Neural progenitor cell (in vitro differentiated cells): ENCODE results near the gene ZFP57. TPM values are rescaled to one million over a fixed set of nuclear protein-coding genes. Genes with fewer than 3 reads are reported as not detected.

Source experiments
- DNase-seq: peaks from one replicate; pipeline ENCODE4 v3.0.0-alpha.2; 2016; ENCODE audit warnings: low spot score
- H2AFZ ChIP-seq: fragments of 200-600 bp; sonication (generic); replicated peaks from 2 replicates; pipeline ENCODE4 v1.6.1; 2016; ENCODE audit warnings: antibody characterized with exemption
- H3F3A ChIP-seq: fragments of 200-600 bp; sonication (generic); 2 replicates; pipeline ENCODE4 v1.6.1; 2016; ENCODE audit warnings: antibody characterized with exemption, low read depth
- H3K27ac ChIP-seq: fragments of 200-600 bp; sonication (generic); 2 replicates; pipeline ENCODE4 v1.5.1; 2016; ENCODE audit warnings: mild to moderate bottlenecking
- H3K27me3 ChIP-seq: fragments of 200-600 bp; sonication (generic); 2 replicates; pipeline ENCODE4 v1.6.1; 2016; ENCODE audit warnings: mild to moderate bottlenecking, moderate library complexity
- H3K36me3 ChIP-seq: fragments of 200-600 bp; sonication (generic); 2 replicates; pipeline ENCODE4 v1.5.1; 2016
- H3K4me1 ChIP-seq: fragments of 200-600 bp; sonication (generic); 2 replicates; pipeline ENCODE4 v1.6.1; 2016; ENCODE audit warnings: mixed run types
- H3K4me2 ChIP-seq: fragments of 200-600 bp; sonication (generic); 2 replicates; pipeline ENCODE4 v1.6.1; 2016
- H3K4me3 ChIP-seq: fragments of 200-600 bp; sonication (generic); 2 replicates; pipeline ENCODE4 v1.5.1; 2016
- H3K79me2 ChIP-seq: fragments of 200-600 bp; sonication (generic); 2 replicates; pipeline ENCODE4 v1.6.1; 2016; ENCODE audit warnings: low read depth
- H3K9ac ChIP-seq: fragments of 200-600 bp; sonication (generic); 2 replicates; pipeline ENCODE4 v1.6.1; 2016
- H3K9me3 ChIP-seq: fragments of 200-600 bp; sonication (generic); 2 replicates; pipeline ENCODE4 v1.5.1; 2016; ENCODE audit warnings: low read depth
- H4K20me1 ChIP-seq: fragments of 200-600 bp; sonication (generic); 2 replicates; pipeline ENCODE4 v1.6.1; 2016; ENCODE audit warnings: low read depth
- H3K27ac Mint-ChIP-seq: 3 replicates; pipeline ENCODE4 v1.8.0; 2021; ENCODE audit warnings: mixed read lengths
- H3K27me3 Mint-ChIP-seq: 2 replicates; pipeline ENCODE4 v1.8.0; 2022; ENCODE audit warnings: low read depth, mild to moderate bottlenecking, inconsistent platforms, moderate library complexity, mixed read lengths; ENCODE audit not compliant: insufficient read depth
- H3K36me3 Mint-ChIP-seq: 3 replicates; pipeline ENCODE4 v1.8.0; 2021; ENCODE audit warnings: mixed read lengths
- H3K4me1 Mint-ChIP-seq: 3 replicates; pipeline ENCODE4 v1.8.0; 2021; ENCODE audit warnings: mixed read lengths
- H3K4me3 Mint-ChIP-seq: 3 replicates; pipeline ENCODE4 v1.8.0; 2021; ENCODE audit warnings: mild to moderate bottlenecking, moderate library complexity, mixed read lengths
- H3K9me3 Mint-ChIP-seq: 3 replicates; pipeline ENCODE4 v1.8.0; 2020; ENCODE audit warnings: mixed read lengths
- EZH2 ChIP-seq: fragments of 200-600 bp; sonication (generic); IDR thresholded peaks from 2 replicates; pipeline ENCODE4 v1.6.1; 2017; ENCODE audit warnings: antibody characterized with exemption, mild to moderate bottlenecking, moderate library complexity
- EZH2phosphoT487 ChIP-seq: fragments of 200-600 bp; sonication (generic); IDR thresholded peaks from 2 replicates; pipeline ENCODE4 v1.6.1; 2017; ENCODE audit warnings: antibody characterized with exemption
- total RNA-seq: library from RNA; depleted of rRNA; stranded (reverse); fragments of >200 nt; gene quantifications from 2 replicates; pipeline ENCODE4 v1.2.3, GENCODE V29; 2015; ENCODE audit warnings: low replicate concordance
- TF ChIP-seq, protein P1 (sequence below): fragments of 200-600 bp; sonication (generic); IDR thresholded peaks from 2 replicates; pipeline ENCODE4 v1.5.1; 2017; ENCODE audit warnings: antibody characterized with exemption, mild to moderate bottlenecking

The ZFP57 gene
- total RNA-seq, 1 donor from 2014 or later, result not detected

DNA sequence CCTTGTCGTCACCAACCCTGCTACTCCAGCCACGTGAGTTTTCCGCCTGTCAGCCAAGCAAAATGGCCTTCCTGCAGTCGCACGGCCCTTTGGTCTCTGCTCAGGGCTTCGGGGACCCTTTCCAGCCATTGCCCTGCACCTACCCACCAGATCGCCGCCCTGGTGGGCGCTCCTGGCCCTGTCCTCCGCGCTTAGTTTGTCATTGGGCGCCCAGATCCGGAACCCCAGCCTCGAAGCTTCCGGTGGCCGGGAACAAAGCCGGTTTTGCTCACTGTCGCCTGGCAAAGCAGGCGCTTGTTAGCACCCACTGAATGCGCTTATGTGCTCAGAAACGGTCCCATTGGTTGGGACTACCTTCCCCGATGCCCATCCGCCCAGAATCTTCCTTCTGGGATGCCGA is 536 bp downstream of the ZFP57 start:
- H3K4me3 ChIP-seq, result no peak overlapping the region
- H3K4me1 Mint-ChIP-seq, result peaks cover 2% of the 10 kb centered on the region
- H3K4me1 ChIP-seq, result peaks cover 6% of the 10 kb centered on the region
- H3K27me3 Mint-ChIP-seq, result no peaks in the 10 kb centered on the region
- H3K27ac Mint-ChIP-seq, result no peak overlapping the region
- no peaks in the 10 kb centered on the region for H3K36me3 ChIP-seq
- no peak overlapping the region for H3K4me3 Mint-ChIP-seq
- H3K79me2 ChIP-seq, result no peaks in the 10 kb centered on the region
- H3K9me3 ChIP-seq, result no peaks in the 10 kb centered on the region
- H3K9ac ChIP-seq, result no peak overlapping the region
- H3K9me3 Mint-ChIP-seq, result peaks cover 3% of the 10 kb centered on the region
- no peaks in the 10 kb centered on the region for H4K20me1 ChIP-seq
- no peak overlapping the region for H3K27ac ChIP-seq
- no peaks in the 10 kb centered on the region for H3K36me3 Mint-ChIP-seq
- no peak for DNase-seq
- no peak for TF ChIP-seq EZH2phosphoT487
- TF ChIP-seq EZH2, result no peak
- TF ChIP-seq, protein P1, sequence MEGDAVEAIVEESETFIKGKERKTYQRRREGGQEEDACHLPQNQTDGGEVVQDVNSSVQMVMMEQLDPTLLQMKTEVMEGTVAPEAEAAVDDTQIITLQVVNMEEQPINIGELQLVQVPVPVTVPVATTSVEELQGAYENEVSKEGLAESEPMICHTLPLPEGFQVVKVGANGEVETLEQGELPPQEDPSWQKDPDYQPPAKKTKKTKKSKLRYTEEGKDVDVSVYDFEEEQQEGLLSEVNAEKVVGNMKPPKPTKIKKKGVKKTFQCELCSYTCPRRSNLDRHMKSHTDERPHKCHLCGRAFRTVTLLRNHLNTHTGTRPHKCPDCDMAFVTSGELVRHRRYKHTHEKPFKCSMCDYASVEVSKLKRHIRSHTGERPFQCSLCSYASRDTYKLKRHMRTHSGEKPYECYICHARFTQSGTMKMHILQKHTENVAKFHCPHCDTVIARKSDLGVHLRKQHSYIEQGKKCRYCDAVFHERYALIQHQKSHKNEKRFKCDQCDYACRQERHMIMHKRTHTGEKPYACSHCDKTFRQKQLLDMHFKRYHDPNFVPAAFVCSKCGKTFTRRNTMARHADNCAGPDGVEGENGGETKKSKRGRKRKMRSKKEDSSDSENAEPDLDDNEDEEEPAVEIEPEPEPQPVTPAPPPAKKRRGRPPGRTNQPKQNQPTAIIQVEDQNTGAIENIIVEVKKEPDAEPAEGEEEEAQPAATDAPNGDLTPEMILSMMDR, result no peak
- H3F3A ChIP-seq, result no peaks in the 10 kb centered on the region
- H2AFZ ChIP-seq, result no peak overlapping the region
- no peak overlapping the region for H3K4me2 ChIP-seq
- no peaks in the 10 kb centered on the region for H3K27me3 ChIP-seq

- TF ChIP-seq EZH2phosphoT487 (no peak), EZH2 (no peak)
- TF ChIP-seq, protein P1, result no peak
- Mint-ChIP-seq H3K27me3 (no peaks in the 10 kb centered on the region), H3K4me1 (peaks cover 2% of the 10 kb centered on the region), H3K4me3 (no peak overlapping the region), H3K36me3 (no peaks in the 10 kb centered on the region), H3K27ac (no peak overlapping the region), H3K9me3 (peaks cover 3% of the 10 kb centered on the region)
- Histone ChIP-seq H3K36me3 (no peaks in the 10 kb centered on the region), H2AFZ (no peak overlapping the region), H3K79me2 (no peaks in the 10 kb centered on the region), H3F3A (no peaks in the 10 kb centered on the region), H3K4me2 (no peak overlapping the region), H3K27me3 (no peaks in the 10 kb centered on the region), H3K9me3 (no peaks in the 10 kb centered on the region), H4K20me1 (no peaks in the 10 kb centered on the region), H3K4me3 (no peak overlapping the region), H3K27ac (no peak overlapping the region), H3K9ac (no peak overlapping the region), H3K4me1 (peaks cover 6% of the 10 kb centered on the region)
- no peak for DNase-seq
These were observed 990 bp downstream of the ZFP57 start for GRCh38 chr6:29679962-29680361.

- Histone ChIP-seq H3K36me3 (no peaks in the 10 kb centered on the region), H2AFZ (no peak overlapping the region), H3K4me1 (peaks cover 6% of the 10 kb centered on the region), H3K27me3 (no peaks in the 10 kb centered on the region), H3K9ac (no peak overlapping the region), H3K4me3 (no peak overlapping the region), H3K79me2 (no peaks in the 10 kb centered on the region), H3K27ac (no peak overlapping the region), H3F3A (no peaks in the 10 kb centered on the region), H4K20me1 (no peaks in the 10 kb centered on the region), H3K4me2 (no peak overlapping the region), H3K9me3 (no peaks in the 10 kb centered on the region)
- no peak for DNase-seq
- Mint-ChIP-seq H3K36me3 (no peaks in the 10 kb centered on the region), H3K4me1 (peaks cover 2% of the 10 kb centered on the region), H3K4me3 (no peak overlapping the region), H3K9me3 (peaks cover 3% of the 10 kb centered on the region), H3K27ac (no peak overlapping the region), H3K27me3 (peaks cover 2% of the 10 kb centered on the region)
- TF ChIP-seq EZH2phosphoT487 (no peak), EZH2 (no peak)
- TF ChIP-seq, protein P1, result no peak
These were observed 2.8 kb downstream of the ZFP57 start for GRCh38 chr6:29678114-29678513.
